HS-27A (cell line): ENCODE measurements around the gene SUPT6H.

Experiments
- DNase-seq: peaks from one replicate; pipeline ENCODE4 v3.0.0-alpha.2; 2012; ENCODE audit warnings: low read depth, missing footprints

SUPT6H gene

DNA sequence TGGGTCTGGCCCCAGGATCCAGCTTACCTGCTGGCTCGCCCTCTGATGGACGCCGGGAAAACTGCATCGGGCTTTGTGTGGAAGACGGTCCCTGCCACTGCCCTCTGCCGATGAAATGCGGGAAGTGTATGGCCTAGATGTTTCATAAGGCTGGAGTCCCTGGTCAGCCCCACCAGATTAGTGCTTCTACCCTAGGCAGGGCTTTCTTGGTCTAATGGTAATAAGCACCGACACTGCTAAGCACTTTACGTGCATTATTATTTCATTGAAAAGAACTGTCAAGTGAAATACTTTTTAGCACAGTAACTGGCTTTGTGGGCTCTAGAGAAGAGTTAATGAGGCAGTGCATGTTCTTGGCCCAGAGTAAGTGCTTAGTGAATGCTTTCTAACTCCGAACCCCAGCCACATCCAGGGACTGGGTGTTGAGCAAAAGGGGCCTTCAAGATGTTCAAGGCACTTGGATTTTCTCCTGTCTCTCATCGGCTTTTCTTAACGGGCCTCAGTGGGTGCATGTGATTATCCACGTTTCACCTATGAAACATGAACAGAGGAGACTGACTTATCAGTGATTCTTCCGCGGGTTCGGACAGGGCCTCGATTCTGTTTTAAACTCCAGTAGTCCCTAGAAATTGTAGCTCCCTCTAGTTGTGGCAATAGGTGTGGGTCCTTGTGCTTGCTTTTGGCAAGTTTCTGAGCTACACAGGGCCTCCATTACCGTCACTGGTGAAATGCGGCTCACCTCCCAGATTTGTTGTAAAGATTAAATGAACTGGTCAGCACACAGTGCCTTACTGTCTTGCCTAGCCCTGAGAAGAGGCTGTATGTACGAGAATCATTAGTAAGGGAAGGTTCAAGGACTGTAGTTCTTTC lies 88.4 kb downstream of the SUPT6H start:
- no peak for DNase-seq

DNA sequence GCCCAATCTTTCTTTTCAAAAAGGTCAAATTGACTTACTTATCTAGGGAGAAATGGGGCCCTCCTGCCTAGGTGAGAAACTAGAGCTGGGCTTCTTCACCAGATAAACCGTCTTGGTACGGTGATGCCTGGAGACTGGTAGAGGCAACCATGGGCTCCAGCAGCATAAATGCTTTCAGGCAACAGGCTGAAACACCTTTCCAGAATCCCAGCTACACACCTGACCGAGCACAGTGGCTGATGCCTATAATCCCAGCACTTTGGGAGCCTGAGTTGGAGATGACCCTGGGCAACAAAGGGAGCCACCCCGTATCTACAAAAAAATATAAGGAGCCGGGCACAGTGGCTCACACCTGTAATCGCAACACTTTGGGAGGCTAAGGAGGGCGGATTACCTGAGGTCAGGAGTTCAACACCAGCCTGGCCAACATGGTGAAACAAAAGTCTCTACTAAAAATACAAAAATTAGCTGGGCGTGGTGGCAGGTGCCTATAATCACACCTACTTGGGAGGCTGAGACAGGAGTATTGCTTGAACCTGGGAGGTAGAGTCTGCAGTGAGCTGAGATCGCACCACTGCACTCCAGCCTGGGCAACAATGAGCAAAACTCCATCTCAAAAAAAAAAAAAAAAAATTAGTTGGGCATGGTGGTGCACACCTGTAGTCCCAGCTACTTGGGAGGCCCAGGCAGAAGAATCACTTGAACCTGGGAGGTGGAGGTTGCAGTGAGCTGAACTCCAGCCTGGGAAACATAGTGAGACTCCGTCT lies 89.8 kb downstream of the SUPT6H start:
- DNase-seq, result no peak
